ENCODE results near the gene CX3CR1. TPM values are rescaled to one million over a fixed set of nuclear protein-coding genes. Genes with fewer than 3 reads are reported as not detected.
A peak's percentile ranks its signal among the peaks of the same experiment; 100 is the strongest.

CX3CR1 gene
- total and polyA plus RNA-seq, 8 donors, result 0.08 to 13.0 (median 1.2) TPM

- 72 to 85% methylated on average over 2 of the region's 2 CpGs for WGBS, 2 donors
Observed at GRCh38 chr3:39224288-39224687, 55.5 kb downstream of the CX3CR1 start.

DNA sequence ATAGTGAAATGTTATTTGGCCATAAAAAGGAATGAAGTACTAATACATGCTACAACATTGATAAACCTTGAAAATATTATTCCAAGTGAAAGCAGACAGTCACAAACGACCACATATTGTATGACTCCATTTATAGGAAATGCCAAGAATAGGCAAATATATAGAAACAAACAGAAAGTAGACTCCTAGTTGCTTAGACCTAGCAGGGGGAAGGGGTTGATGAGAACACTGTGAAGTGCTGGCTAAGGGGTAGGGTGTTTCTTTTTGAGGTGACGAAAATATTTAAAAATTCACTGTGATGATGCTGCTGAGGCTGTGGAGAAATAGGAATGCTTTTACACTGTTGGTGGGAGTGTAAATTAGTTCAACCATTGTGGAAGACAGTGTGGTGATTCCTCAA lies 56.9 kb downstream of the CX3CR1 start:
- WGBS, 2 donors, result 69 to 75% methylated on average over 2 of the region's 2 CpGs
- Histone ChIP-seq H3K4me1 (no peaks in the 10 kb centered on the region), H3K27ac (no peak overlapping the region), H3K4me3 (no peak overlapping the region), H3K27me3 (no peaks in the 10 kb centered on the region), H3K36me3 (no peaks in the 10 kb centered on the region), H3K9me3 (no peaks in the 10 kb centered on the region)
- no peak for ATAC-seq
- TF ChIP-seq, protein P1, sequence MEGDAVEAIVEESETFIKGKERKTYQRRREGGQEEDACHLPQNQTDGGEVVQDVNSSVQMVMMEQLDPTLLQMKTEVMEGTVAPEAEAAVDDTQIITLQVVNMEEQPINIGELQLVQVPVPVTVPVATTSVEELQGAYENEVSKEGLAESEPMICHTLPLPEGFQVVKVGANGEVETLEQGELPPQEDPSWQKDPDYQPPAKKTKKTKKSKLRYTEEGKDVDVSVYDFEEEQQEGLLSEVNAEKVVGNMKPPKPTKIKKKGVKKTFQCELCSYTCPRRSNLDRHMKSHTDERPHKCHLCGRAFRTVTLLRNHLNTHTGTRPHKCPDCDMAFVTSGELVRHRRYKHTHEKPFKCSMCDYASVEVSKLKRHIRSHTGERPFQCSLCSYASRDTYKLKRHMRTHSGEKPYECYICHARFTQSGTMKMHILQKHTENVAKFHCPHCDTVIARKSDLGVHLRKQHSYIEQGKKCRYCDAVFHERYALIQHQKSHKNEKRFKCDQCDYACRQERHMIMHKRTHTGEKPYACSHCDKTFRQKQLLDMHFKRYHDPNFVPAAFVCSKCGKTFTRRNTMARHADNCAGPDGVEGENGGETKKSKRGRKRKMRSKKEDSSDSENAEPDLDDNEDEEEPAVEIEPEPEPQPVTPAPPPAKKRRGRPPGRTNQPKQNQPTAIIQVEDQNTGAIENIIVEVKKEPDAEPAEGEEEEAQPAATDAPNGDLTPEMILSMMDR (IDR thresholded peaks at IDR 0.05), result no peak
- FAIRE-seq, result no peak
- intact Hi-C loops (cut with DNase I), result no loop called here
- no peak for DNase-seq

More at GRCh38 chr3:39224288-39224687, 55.5 kb downstream of the CX3CR1 start:
- intact Hi-C loops (cut with DNase I), result no loop called here
- TF ChIP-seq, protein P1 (IDR thresholded peaks at IDR 0.05), result no peak
- DNase-seq, result no peak
- Histone ChIP-seq H3K36me3 (no peaks in the 10 kb centered on the region), H3K27me3 (no peaks in the 10 kb centered on the region), H3K27ac (no peak overlapping the region), H3K9me3 (no peaks in the 10 kb centered on the region), H3K4me1 (no peaks in the 10 kb centered on the region), H3K4me3 (no peak overlapping the region)
- no peak for FAIRE-seq
- no peak for ATAC-seq

DNA sequence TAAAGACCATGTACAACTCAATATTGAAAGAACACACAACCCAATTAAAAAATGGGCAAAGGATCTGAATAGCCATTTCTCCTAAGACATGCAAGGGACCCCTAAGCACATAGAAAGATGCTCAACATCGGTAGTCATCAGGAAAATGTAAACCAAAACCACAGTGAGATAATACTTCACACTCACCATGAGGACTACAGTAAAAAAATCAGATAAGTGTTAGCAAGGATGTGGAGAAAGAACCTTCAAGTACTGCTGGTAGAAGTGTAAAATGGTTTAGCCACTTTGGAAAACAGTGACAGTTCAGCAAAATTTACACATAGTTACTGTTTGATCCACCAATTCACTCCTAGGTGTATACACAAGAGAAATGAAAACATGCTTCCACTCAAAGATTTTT lies 57.4 kb downstream of the CX3CR1 start:
- Histone ChIP-seq H3K36me3 (no peaks in the 10 kb centered on the region), H3K27me3 (no peaks in the 10 kb centered on the region), H3K4me3 (no peak overlapping the region), H3K4me1 (no peaks in the 10 kb centered on the region), H3K27ac (no peak overlapping the region), H3K9me3 (no peaks in the 10 kb centered on the region)
- FAIRE-seq (no peak), DNase-seq (no peak), ATAC-seq (no peak)
- intact Hi-C loops (cut with DNase I), result no loop called here
- WGBS, 2 donors, result 68 to 86% methylated on average over 1 of the region's 1 CpG
- TF ChIP-seq, protein P1 (IDR thresholded peaks at IDR 0.05), result no peak

DNA sequence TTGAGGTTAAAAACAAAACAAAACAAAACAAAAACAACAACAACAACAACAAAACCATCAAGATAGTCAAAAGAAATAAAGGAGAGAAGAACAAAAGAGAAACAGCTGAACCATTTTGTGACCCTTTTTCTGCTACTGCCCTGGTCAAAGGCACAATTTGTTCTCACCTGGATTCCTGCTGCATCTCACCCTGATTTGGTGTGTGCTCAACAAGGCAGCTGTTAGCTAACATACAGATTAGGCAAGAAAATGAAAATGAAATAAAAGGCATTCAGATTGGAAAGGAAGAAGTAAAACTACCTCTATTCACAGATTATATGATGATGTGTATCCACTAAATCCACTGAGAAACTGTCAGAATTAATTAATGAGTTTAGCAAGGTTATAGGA lies 58.7 kb downstream of the CX3CR1 start:
- H3K36me3 ChIP-seq, result no peaks in the 10 kb centered on the region
- TF ChIP-seq, protein P1 (IDR thresholded peaks at IDR 0.05), result no peak
- intact Hi-C loops (cut with DNase I), result no loop called here
- H3K27me3 ChIP-seq, result no peaks in the 10 kb centered on the region
- ATAC-seq, result no peak
- FAIRE-seq, result no peak
- no peaks in the 10 kb centered on the region for H3K9me3 ChIP-seq
- no peaks in the 10 kb centered on the region for H3K4me1 ChIP-seq
- H3K27ac ChIP-seq, result no peak overlapping the region
- no peak overlapping the region for H3K4me3 ChIP-seq
- DNase-seq, result no peak

DNA sequence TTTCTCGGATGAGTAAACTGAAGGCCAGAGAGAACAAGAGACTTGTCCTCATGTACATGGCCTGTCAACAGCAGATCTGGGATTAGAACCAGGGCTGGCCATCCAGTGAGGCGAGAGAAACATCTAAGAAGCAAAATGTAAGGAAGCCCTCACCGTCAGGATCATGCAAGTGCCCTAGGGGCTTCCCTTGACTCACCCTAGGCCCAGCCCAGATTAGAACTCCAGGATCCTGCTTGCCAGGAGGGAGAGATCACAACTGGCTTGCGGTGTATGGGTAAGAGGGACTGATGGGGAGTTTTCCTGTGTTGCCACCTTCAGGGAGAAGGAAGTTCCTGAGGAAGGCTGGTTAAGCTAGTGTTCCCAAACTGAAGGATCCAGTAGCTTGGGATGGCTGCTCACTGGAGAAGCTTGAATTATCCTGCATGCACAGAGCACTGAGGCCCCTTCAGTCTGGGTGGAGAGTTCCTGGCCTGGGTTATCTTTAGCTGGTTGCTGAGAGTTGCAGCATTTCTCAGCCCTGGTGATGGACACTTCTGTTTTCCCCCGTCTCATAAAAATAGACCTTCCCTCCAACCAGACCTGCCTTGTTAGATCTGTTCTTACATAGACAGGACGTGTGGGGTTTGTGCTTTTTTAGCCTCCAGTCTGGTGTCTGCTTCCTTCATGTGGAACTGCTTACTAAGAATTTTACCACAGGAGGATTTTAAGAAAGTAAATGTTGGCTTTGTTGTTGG lies 59.3 kb downstream of the CX3CR1 start:
- DNase-seq (no peak), ATAC-seq (peak in 1 of 4 donors; percentile 62), FAIRE-seq (no peak)
- TF ChIP-seq, protein P1 (IDR thresholded peaks at IDR 0.05), result no peak
- 66 to 68% methylated on average over 6 of the region's 6 CpGs for WGBS, 2 donors
- Histone ChIP-seq H3K4me3 (no peak overlapping the region), H3K36me3 (no peaks in the 10 kb centered on the region), H3K9me3 (no peaks in the 10 kb centered on the region), H3K4me1 (no peaks in the 10 kb centered on the region), H3K27ac (no peak overlapping the region), H3K27me3 (no peaks in the 10 kb centered on the region)
- intact Hi-C loops (cut with DNase I), result no loop called here
